ENCODE results near the gene KRTAP5-3. TPM values are rescaled to one million over a fixed set of nuclear protein-coding genes. Genes with fewer than 3 reads are reported as not detected.

Gene KRTAP5-3
- total RNA-seq, 1 experiment from 2014 or later, result not detected

DNA sequence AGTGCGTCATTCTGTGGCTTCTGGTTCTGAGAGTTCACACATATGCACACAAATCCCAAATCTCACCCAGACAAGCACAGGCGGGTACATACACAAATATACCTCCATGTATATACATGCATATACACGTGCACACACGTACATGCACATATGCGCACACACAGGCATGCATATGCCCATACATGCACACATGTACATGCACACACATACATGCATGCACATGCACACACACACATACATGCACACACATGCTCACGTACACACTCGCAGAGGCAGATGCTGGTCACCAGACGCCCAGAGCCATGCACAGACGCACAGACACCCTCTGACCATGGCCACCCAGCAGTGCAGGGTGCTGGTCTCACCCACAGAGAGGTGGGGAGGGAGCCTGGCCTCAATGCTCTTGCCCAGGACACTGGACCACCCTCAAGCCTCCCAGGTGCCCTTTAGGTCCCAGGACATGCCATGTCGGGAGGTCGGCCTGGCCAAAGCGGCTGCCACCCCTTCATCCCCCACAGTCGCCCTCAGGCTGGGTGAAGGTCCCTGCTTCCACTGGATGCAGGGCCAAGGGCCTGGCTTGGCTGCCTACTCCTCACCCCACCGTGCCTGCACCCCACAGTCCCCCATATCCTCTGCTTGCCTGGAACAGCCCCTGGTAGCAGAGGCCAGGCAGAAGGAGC is 45.7 kb downstream of the KRTAP5-3 start:
- Histone ChIP-seq H3K36me3 (no peaks in the 10 kb centered on the region), H3K27ac (no peak overlapping the region), H3K4me3 (no peak overlapping the region), H3K4me1 (peaks cover 21% of the 10 kb centered on the region), H3K9me3 (replicated peaks) (no peaks in the 10 kb centered on the region), H3K27me3 (no peaks in the 10 kb centered on the region)
- no peak for DNase-seq

DNA sequence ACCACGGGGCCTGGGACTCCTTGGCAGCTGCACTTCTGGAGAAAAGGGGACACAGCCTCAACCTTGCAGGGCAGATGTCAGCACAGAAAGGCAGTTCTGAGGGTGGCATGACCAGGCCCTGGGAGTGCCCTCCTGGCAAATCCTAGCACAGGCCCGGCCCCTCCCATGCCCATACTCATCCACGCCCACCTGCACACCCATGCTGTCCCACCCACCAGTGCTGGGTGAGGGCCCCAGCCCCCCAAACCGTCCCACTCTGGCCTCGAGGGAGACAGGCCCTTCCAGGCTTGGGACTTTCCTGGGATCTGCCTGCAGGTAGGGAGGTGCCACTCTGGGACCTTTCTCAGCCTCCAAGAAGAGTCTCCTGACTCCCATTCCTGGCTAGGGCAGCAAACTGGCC is 46.3 kb downstream of the KRTAP5-3 start:
- DNase-seq, result no peak
- Histone ChIP-seq H3K4me3 (no peak overlapping the region), H3K27me3 (no peaks in the 10 kb centered on the region), H3K27ac (no peak overlapping the region), H3K9me3 (replicated peaks) (no peaks in the 10 kb centered on the region), H3K36me3 (no peaks in the 10 kb centered on the region), H3K4me1 (peaks cover 21% of the 10 kb centered on the region)

DNA sequence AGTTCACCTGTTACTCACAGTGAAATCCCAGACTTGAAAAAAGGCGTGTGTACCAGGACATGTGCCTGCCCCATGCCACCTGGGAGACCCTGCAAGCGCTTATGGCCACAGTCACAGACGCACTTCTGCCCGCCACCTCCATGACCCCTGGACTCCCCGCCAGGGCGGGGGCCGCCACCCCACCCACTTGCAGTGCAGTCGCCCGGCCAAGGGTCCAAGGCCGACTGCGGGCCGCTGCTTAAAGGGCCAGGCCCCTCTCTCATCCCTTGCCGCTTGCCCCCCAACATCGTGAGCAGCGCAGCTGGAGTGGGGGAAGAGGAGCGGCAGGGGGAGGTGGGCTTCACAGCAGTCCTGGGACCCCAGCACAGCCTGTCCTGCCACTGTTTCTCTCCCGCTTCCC is 47.0 kb downstream of the KRTAP5-3 start:
- Histone ChIP-seq H3K9me3 (replicated peaks) (no peaks in the 10 kb centered on the region), H3K36me3 (no peaks in the 10 kb centered on the region), H3K27me3 (no peaks in the 10 kb centered on the region), H3K27ac (no peak overlapping the region), H3K4me3 (no peak overlapping the region), H3K4me1 (peaks cover 21% of the 10 kb centered on the region)
- DNase-seq, result no peak

DNA sequence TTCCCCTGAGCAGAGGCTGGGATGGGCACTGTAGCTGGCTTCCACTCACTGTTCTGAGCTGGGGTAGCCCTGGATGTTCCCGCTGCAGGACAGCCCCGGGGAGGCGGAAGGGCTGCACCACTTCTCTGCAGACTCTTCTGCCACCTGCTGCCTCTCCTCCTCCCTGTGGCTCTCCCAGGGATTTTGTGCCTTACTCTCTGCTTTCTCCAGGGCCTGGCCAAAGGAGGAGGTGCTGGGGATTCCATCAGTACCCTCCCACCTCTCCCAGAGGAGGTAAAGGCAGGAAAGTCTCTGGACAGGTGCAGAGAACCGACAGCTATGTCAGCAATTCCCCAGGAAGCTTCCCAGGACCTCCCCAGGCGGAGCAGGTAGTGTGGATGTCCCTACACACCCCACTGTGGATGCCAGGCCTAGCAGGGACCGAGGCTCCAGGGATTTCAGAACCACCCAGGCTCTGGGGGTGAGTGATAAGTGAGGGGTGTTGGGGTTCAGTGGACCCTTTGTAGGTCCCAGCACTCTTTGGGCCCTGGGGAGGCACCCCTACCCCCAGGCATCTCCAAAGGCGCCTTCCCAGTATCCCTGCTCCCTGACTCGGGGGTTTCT is 47.5 kb downstream of the KRTAP5-3 start:
- Histone ChIP-seq H3K27me3 (no peaks in the 10 kb centered on the region), H3K9me3 (replicated peaks) (no peaks in the 10 kb centered on the region), H3K4me1 (peaks cover 21% of the 10 kb centered on the region), H3K36me3 (no peaks in the 10 kb centered on the region), H3K27ac (no peak overlapping the region), H3K4me3 (no peak overlapping the region)
- DNase-seq, result no peak

DNA sequence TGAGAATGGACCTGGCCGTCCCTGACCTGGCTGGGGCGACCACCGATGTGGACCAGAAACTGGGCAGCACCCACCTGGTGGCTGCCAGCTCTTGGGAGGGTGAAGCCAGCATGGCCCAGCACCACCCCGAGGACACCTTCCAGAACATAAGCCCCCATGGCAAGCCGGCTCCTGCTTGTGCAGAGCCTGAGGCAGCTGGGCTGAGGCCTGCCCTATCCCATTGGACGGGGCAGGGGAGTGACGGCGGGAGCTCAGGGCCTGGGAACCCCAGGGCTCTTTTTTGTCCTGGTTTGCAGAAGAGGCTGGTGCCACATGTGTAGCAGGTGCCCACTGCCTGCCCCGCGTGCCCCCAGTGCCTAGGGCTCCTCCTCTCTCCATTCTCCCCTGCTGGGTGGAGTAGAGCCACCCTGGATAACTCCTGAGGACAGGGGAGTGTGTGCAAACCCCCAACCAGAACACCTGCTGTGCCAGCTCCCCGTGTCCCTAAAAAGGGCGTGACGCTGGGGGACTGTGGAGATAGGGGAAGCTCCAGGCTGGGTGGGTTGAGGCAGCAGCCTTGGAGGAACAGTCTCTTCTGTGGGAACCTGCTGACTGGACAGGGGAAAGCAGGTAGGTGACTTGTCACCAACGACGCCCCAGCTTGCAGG is 48.1 kb downstream of the KRTAP5-3 start:
- Histone ChIP-seq H3K36me3 (no peaks in the 10 kb centered on the region), H3K27ac (no peak overlapping the region), H3K4me1 (peaks cover 19% of the 10 kb centered on the region), H3K4me3 (no peak overlapping the region), H3K9me3 (replicated peaks) (no peaks in the 10 kb centered on the region), H3K27me3 (no peaks in the 10 kb centered on the region)
- DNase-seq, result no peak

DNA sequence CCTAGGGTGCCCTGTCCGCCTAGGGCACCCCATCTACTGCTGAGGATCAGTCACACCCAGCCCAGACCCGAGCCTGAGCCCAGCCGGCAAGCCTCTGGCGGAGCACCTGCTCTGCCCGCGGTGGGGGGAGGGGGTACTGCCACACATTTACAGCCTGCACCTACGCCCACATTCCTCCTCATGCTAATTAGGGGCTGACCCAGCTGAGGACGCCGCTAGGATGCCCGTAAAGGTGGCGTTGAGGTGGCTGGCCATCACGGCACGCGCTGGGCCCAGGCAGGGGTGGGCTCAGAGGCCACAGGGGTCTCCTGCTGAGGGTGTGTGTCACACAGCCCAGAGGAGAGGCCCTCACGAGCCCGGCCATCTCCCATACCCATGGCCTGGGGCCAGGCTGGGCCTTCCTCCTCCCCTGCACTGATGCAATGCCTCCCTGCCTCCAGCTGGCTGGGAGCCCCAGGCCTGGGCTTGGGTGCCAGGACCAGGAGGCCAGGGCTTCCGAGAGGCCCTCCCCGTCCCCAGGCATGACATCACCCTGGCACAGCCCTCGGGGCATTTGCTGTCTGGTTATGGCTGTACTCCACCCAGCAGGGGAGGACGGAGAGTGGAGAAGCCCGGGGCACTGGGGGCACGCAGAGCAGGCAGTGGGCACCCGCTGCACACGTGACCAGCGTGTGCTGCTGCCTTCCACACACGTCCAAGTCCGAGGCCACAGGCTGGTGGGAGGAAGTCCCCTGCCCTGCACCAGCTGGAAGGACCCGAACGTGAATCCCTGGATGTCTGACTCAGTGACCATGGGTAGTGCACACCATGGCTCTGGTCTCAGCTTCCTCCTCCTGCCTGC is 48.9 kb downstream of the KRTAP5-3 start:
- H3K27me3 ChIP-seq, result no peaks in the 10 kb centered on the region
- no peak overlapping the region for H3K27ac ChIP-seq
- H3K4me3 ChIP-seq, result no peak overlapping the region
- H3K9me3 ChIP-seq (replicated peaks), result no peaks in the 10 kb centered on the region
- H3K4me1 ChIP-seq, result peaks cover 11% of the 10 kb centered on the region; the same call in 1 of the 2 replicates
- no peak for DNase-seq
- no peaks in the 10 kb centered on the region for H3K36me3 ChIP-seq

DNA sequence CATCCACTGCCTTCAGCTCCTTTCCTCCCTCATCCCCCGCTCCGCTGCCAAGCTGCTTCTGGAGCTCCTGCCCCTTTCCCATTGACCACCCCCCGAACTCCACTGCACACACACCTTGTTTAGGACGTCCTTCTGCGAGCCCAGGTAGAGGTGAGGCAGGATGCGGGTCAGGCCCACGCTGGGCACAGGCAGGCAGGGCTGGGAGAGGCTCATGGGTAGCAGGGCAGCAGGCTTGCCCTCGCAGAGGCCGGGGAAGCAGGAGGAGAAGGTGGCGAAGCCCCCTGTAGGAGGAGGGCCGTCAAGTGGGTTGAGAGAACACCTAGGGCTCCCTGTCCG is 49.5 kb downstream of the KRTAP5-3 start:
- H3K27ac ChIP-seq, result no peak overlapping the region
- no peaks in the 10 kb centered on the region for H3K9me3 ChIP-seq (replicated peaks)
- DNase-seq, result no peak
- H3K4me1 ChIP-seq, result peaks cover 6% of the 10 kb centered on the region; the same call in 1 of the 2 replicates
- H3K36me3 ChIP-seq, result no peaks in the 10 kb centered on the region
- H3K4me3 ChIP-seq, result no peak overlapping the region
- no peaks in the 10 kb centered on the region for H3K27me3 ChIP-seq

DNA sequence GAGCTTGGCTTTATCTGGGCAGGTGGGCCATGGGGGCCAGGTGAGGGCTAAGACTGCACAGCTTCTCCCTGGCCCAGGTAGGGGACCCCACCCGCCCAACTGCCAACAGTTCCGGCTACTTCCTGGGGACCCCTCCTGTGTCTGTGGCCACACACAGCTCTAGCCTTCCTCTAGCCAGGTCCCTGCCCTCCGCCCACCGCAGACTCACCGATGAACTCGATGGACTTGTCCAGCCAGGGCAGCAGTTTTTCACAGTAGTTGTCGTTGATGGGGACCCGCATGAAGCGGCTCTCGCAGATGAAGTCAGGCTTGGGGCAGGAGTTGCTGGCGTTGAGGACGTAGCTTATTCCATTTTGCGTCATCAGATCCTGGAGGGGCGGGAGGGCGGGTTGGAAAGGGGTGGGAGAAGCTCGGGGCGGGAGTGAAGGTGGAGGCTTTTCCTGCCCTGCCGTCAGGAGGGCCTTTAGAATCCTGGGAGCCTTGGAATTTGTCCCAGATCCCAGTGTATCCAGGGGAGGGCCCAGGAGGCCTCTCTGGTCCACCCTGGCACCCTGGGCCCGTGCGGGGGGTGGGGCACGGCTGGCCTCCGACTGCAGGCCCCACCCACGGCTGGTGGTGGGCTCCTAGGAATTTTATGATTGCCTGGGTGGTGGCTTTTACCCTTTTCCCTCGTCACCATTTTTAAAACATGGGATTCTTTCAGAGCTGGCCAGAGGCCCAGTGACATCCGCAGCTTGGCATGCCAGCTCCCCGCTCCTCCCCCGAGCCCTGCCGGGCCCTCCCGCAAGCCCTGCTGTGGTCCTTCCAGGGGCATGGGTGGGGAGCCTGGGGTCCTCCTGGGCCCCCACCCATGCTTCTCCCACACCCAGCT is 50.1 kb downstream of the KRTAP5-3 start:
- Histone ChIP-seq H3K27ac (no peak overlapping the region), H3K9me3 (replicated peaks) (no peaks in the 10 kb centered on the region), H3K27me3 (no peaks in the 10 kb centered on the region), H3K4me1 (peaks cover 6% of the 10 kb centered on the region; the same call in 1 of the 2 replicates), H3K36me3 (no peaks in the 10 kb centered on the region), H3K4me3 (no peak overlapping the region)
- no peak for DNase-seq

Other genes starting within 250 kb of the KRTAP5-3 start
- gene BRSK2, start 218.5 kb downstream of the KRTAP5-3 start, total RNA-seq (2014; rRNA removed; shearing (Covaris generic)), result not detected in 2 replicates
- 11.3 and 13.5 TPM in 2 replicates for gene MOB2, start 121.7 kb downstream of the KRTAP5-3 start, total RNA-seq (2014; rRNA removed; shearing (Covaris generic))
- gene DUSP8, start 36.2 kb downstream of the KRTAP5-3 start, total RNA-seq (2014; rRNA removed; shearing (Covaris generic)), result 0.71 and 0.83 TPM in 2 replicates
- not detected in 2 replicates for gene KRTAP5-1, start 23.2 kb downstream of the KRTAP5-3 start, total RNA-seq (2014; rRNA removed; shearing (Covaris generic))
- not detected in 2 replicates for gene KRTAP5-2, start 10.2 kb downstream of the KRTAP5-3 start, total RNA-seq (2014; rRNA removed; shearing (Covaris generic))
- not detected in 2 replicates for gene KRTAP5-4, start 13.7 kb upstream of the KRTAP5-3 start, total RNA-seq (2014; rRNA removed; shearing (Covaris generic))
- not detected in 2 replicates for gene KRTAP5-5, start 21.3 kb upstream of the KRTAP5-3 start, total RNA-seq (2014; rRNA removed; shearing (Covaris generic))
- not detected in 2 replicates for gene KRTAP5-6, start 88.7 kb upstream of the KRTAP5-3 start, total RNA-seq (2014; rRNA removed; shearing (Covaris generic))
- 0.18 and 0.23 TPM in 2 replicates for gene IFITM10, start 142.1 kb upstream of the KRTAP5-3 start, total RNA-seq (2014; rRNA removed; shearing (Covaris generic))
- gene CTSD, start 155.5 kb upstream of the KRTAP5-3 start, total RNA-seq (2014; rRNA removed; shearing (Covaris generic)), result 70.2 and 71.4 TPM in 2 replicates
- gene SYT8, start 226.5 kb upstream of the KRTAP5-3 start, total RNA-seq (2014; rRNA removed; shearing (Covaris generic)), result 1.7 and 2.7 TPM in 2 replicates
- gene TNNI2, start 230.5 kb upstream of the KRTAP5-3 start, total RNA-seq (2014; rRNA removed; shearing (Covaris generic)), result 20.2 and 20.5 TPM in 2 replicates
- gene LSP1, start 244.6 kb upstream of the KRTAP5-3 start, total RNA-seq (2014; rRNA removed; shearing (Covaris generic)), result 15.0 and 15.4 TPM in 2 replicates